Prostate gland (tissue), 2 donors: ENCODE measurements around the gene PER2.

Source experiments
- CTCF ChIP-seq, 4 experiments: fragments of 200-600 bp in 2 of 4; fragments of 450-650 bp in 2 of 4; sonication (generic) in 2 of 4; IDR thresholded peaks; 1 replicate in 3 of 4; 2 replicates in 1 of 4; pipeline ENCODE4 v1.5.1; 2016 to 2019; ENCODE audit warnings: antibody characterized with exemption in 4 of 4, mild to moderate bottlenecking in 2 of 4, moderate library complexity in 2 of 4
- POLR2AphosphoS5 ChIP-seq: sonication (generic); formaldehyde crosslinking; IDR thresholded peaks from one replicate; pipeline ENCODE4 v1.6.1; 2017; ENCODE audit warnings: antibody characterized with exemption

- TF ChIP-seq CTCF (IDR thresholded peaks at IDR 0.05) (no peak), POLR2AphosphoS5 (no peak)
Measured at GRCh38 chr2:238257786-238258700, 30.4 kb downstream of the PER2 start.
